CD8-positive, alpha-beta memory T cell (primary cell): ENCODE measurements around the gene TRIM15. TPM values are rescaled to one million over a fixed set of nuclear protein-coding genes. Genes with fewer than 3 reads are reported as not detected.
"Not testable (repeated sequence)": the region's sequence is repeated elsewhere in the genome, so short reads cannot be mapped to it uniquely, and the experiment has no call there.

Experiments
- CTCF ChIA-PET: fragments of 350-600 bp; sonication (Branson Sonifier 250); formaldehyde crosslinking; loops from one replicate; lab custom pipeline; 2021; ENCODE audit warnings: antibody characterized with exemption; lab: Charles Lee
- POLR2A ChIA-PET: fragments of 350-600 bp; sonication (Branson Sonifier 250); formaldehyde crosslinking; loops from one replicate; lab custom pipeline; 2021; ENCODE audit warnings: antibody characterized with exemption; lab: Charles Lee
- DNase-seq, 5 donors: peaks; one replicate each; pipeline versions ENCODE4 v3.0.0 to v3.0.0-alpha.2; 2020 to 2022; ENCODE audit warnings: mixed read lengths in 1 of 5
- H3K27ac ChIP-seq: one replicate; pipeline ENCODE4 v1.7.0; 2013; ENCODE audit warnings: low read depth, mild to moderate bottlenecking, low read length, moderate library complexity
- H3K27me3 ChIP-seq: 2 replicates; pipeline ENCODE4 v1.7.0; 2013; ENCODE audit warnings: low read length, mild to moderate bottlenecking; ENCODE audit not compliant: insufficient read depth, poor library complexity, severe bottlenecking
- H3K36me3 ChIP-seq: 2 replicates; pipeline ENCODE4 v1.7.0; 2013; ENCODE audit warnings: mild to moderate bottlenecking, low read length, moderate library complexity; ENCODE audit not compliant: insufficient read depth
- H3K4me1 ChIP-seq: 2 replicates; pipeline ENCODE4 v1.7.0; 2013; ENCODE audit warnings: mild to moderate bottlenecking, low read length, moderate library complexity; ENCODE audit not compliant: insufficient read depth
- H3K4me3 ChIP-seq: 2 replicates; pipeline ENCODE4 v1.7.0; 2013; ENCODE audit warnings: mild to moderate bottlenecking, low read length
- H3K9me3 ChIP-seq: 2 replicates; pipeline ENCODE4 v1.7.0; 2013; ENCODE audit warnings: mild to moderate bottlenecking, low read length
- H3K27ac Mint-ChIP-seq, 8 donors: one replicate each; pipeline ENCODE4 v1.8.0; 2020 to 2021; ENCODE audit warnings: mixed read lengths in 8 of 8, mild to moderate bottlenecking in 6 of 8, inconsistent platforms in 3 of 8, moderate library complexity in 3 of 8
- H3K27me3 Mint-ChIP-seq, 2 donors: one replicate each; pipeline ENCODE4 v1.8.0; 2020 to 2021; ENCODE audit warnings: mixed read lengths in 2 of 2, mild to moderate bottlenecking in 1 of 2, moderate library complexity in 1 of 2
- H3K36me3 Mint-ChIP-seq, 3 donors: one replicate each; pipeline ENCODE4 v1.8.0; 2020 to 2021; ENCODE audit warnings: mixed read lengths in 3 of 3, inconsistent platforms in 1 of 3, mild to moderate bottlenecking in 1 of 3
- H3K4me1 Mint-ChIP-seq, 3 donors: one replicate each; pipeline ENCODE4 v1.8.0; 2020 to 2021; ENCODE audit warnings: mixed read lengths in 3 of 3, inconsistent platforms in 1 of 3, mild to moderate bottlenecking in 1 of 3
- H3K4me3 Mint-ChIP-seq, 7 donors: one replicate each; pipeline ENCODE4 v1.8.0; 2020 to 2021; ENCODE audit warnings: mixed read lengths in 7 of 7, mild to moderate bottlenecking in 6 of 7, moderate library complexity in 4 of 7, inconsistent platforms in 2 of 7
- H3K9me3 Mint-ChIP-seq, 5 donors: one replicate each; pipeline ENCODE4 v1.8.0; 2020 to 2022; ENCODE audit warnings: mixed read lengths in 5 of 5, mild to moderate bottlenecking in 3 of 5, moderate library complexity in 2 of 5, inconsistent platforms in 1 of 5
- polyA plus RNA-seq: library from polyadenylated mRNA; unstranded; fragments of 300-500 nt; fragmentation: Illumina TruSeq; gene quantifications from one replicate; pipeline ENCODE4 v1.2.3, GENCODE V29; 2021
- total RNA-seq, 2 experiments: library from RNA; stranded (reverse); gene quantifications; one replicate each; pipeline ENCODE4 v1.2.3, GENCODE V29; 2021

The TRIM15 gene
- total and polyA plus RNA-seq, 3 experiments from 2014 or later, result not detected

DNA sequence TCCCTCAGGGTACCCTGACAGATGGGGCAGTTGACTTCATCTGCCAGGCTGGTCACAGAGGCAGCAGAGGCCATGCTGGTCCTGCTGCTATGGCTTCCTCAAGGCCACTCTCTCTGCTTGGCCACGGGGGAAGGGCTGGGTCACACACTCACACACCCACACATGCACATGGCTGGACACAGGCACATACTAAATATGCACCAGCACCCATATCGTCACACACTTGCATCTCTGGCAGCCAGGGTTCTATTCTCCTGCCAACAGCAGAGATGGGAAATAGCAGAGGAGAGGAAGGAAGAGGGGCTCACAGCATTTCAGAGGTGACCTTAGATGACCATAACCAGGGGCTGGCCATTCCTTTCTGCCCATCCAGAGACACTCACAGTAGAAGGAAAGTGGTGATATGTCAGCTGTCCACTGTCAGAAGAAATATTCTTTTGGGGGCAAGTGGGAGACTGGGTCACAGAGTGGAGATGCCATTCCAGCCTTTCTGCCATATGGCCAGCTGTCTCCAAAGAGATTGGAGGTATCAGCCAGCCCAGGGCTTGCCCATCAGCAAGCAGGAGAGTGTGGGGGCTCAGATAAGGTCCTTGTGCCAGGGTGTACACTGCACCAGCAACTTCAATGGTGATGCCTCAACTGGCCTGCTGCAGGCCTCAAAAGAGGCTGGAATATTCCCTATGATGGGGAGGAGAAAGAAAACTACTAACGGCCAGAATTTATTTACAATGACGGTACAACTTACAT is 2.4 kb upstream of the TRIM15 start, which contains the start of gene TRIM10:
TSS of gene TRIM10 (minus strand) at position 427 of the 747 bp plus-strand sequence. CDS start at position 74, 353 bp downstream.
- peaks cover 3 to 12% (median 11%) of the 10 kb centered on the region in 3 donors for H3K4me1 Mint-ChIP-seq
- H3K4me3 Mint-ChIP-seq, result peak within 1 kb of the TSS in 1 of 7 donors; percentile 4
- no peak within 1 kb of the TSS for H3K4me3 ChIP-seq
- H3K9me3 ChIP-seq, result no peaks in the 10 kb centered on the region
- H3K27ac Mint-ChIP-seq, result peak within 1 kb of the TSS in 1 of 8 donors; percentile 83
- peaks cover 3% of the 10 kb centered on the region for H3K27me3 ChIP-seq
- no peaks in the 10 kb centered on the region for H3K9me3 Mint-ChIP-seq
- H3K27ac ChIP-seq, result no peak within 1 kb of the TSS
- no peaks in the 10 kb centered on the region for H3K36me3 Mint-ChIP-seq
- H3K27me3 Mint-ChIP-seq, result peaks cover 15 to 70% of the 10 kb centered on the region in 2 donors
- POLR2A ChIA-PET, result no interaction called here
- peaks cover 4% of the 10 kb centered on the region for H3K4me1 ChIP-seq
- DNase-seq, result no peak
- no peaks in the 10 kb centered on the region for H3K36me3 ChIP-seq
- CTCF ChIA-PET, result no interaction called here

DNA sequence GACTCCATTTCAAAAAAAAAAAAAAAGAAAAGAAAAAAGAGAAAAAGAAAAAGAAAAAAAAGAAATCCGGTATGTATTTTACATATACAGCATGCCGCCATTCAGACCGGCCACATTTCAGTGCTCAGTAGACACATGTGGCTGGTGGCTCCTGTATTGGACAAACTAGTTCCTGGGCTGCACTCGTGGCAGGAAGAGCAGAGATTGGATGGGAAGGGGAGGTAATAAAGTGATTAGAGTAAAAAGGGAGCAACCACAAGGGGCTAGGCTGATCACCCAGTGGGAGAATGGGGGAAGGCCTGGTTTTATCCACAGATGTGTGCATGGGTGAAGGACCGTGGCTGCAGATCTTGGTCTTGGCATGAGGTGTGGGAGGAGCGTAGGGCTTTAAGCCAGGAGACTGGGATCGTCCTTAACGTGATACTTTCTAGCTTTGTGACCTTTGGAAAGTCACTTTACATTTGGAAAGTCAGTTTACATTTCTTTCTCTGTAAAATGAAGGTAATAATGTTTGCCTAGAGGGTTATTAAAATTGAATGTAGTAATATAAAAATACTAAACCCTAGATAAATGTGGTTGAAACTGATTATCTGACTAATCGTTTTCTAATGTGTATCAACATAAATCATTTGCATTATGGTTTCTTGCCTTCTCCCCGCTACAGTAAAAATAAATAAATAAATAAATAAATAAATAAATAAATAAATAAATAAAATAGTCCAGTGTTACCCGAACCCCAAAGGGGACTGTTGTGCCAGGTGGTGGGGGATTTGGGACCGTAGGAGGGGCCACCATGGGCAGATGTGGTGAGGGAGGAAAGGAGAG is 869 bp upstream of the TRIM15 start:
- H3K27me3 Mint-ChIP-seq, result peaks cover 8 to 64% of the 10 kb centered on the region in 2 donors
- Histone ChIP-seq H3K27ac (no peak overlapping the region), H3K4me3 (no peak overlapping the region), H3K9me3 (no peaks in the 10 kb centered on the region), H3K36me3 (no peaks in the 10 kb centered on the region), H3K27me3 (no peaks in the 10 kb centered on the region), H3K4me1 (peaks cover 4% of the 10 kb centered on the region)
- CTCF ChIA-PET, result no interaction called here
- POLR2A ChIA-PET, result no interaction called here
- no peak for DNase-seq
- no peaks in the 10 kb centered on the region for H3K9me3 Mint-ChIP-seq
- no peak overlapping the region for H3K27ac Mint-ChIP-seq
- H3K4me3 Mint-ChIP-seq, result peak overlapping the region in 1 of 7 donors; percentile 54
- peaks cover 3 to 18% (median 11%) of the 10 kb centered on the region in 3 donors for H3K4me1 Mint-ChIP-seq
- H3K36me3 Mint-ChIP-seq, result no peaks in the 10 kb centered on the region

DNA sequence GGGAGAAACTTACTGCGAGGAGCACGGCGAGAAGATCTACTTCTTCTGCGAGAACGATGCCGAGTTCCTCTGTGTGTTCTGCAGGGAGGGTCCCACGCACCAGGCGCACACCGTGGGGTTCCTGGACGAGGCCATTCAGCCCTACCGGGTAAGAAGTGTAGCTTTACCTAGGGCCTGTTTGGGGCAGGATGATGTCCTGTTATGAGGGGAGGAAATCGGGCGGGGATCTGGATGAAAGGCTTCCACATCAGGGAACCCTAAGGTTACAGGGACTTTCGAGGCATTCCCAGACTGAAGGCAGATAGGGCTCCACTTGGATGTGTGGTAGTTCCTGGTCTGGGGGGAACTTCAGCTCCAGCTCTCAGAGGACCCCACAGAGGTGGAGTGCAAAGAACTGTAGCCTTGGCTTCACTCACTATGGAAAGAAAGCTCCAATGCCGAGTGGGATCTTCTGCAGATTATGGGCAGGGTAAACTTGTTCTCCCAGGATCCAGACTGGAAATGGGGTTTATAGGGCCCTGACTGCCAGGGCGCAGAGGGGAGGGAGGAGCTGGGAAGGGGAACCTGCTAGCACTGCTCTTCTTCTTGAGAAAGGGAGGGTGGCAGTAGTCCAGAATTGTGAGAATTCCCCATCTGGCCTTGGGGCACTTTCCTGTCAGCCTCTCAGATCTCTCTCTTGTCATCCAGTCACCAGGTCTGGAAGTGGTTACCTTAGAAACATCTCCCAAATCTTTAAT is 740 bp downstream of the TRIM15 start:
- H3K4me1 Mint-ChIP-seq, result peaks cover 3 to 18% (median 11%) of the 10 kb centered on the region in 3 donors
- Histone ChIP-seq H3K9me3 (no peaks in the 10 kb centered on the region), H3K27me3 (no peaks in the 10 kb centered on the region), H3K4me1 (peaks cover 4% of the 10 kb centered on the region), H3K27ac (no peak overlapping the region), H3K4me3 (no peak overlapping the region), H3K36me3 (no peaks in the 10 kb centered on the region)
- ChIA-PET POLR2A (no interaction called here), CTCF (interaction anchor here (0.8 to 1.2 kb wide), 2 partner anchors 32 to 511 kb away, joined by 3 to 4 read pairs; no protein-coding TSS in a partner anchor)
- no peaks in the 10 kb centered on the region for H3K36me3 Mint-ChIP-seq
- H3K9me3 Mint-ChIP-seq, result no peaks in the 10 kb centered on the region
- no peak overlapping the region for H3K27ac Mint-ChIP-seq
- H3K27me3 Mint-ChIP-seq, result peaks cover 18 to 67% of the 10 kb centered on the region in 2 donors
- no peak overlapping the region for H3K4me3 Mint-ChIP-seq
- DNase-seq, result no peak

GRCh38 chr6:30164714-30165113 is 1.4 kb downstream of the TRIM15 start:
- ChIA-PET POLR2A (no interaction called here), CTCF (interaction anchor here (1.2 kb wide), 1 partner anchor 511 kb away, joined by 3 read pairs; no protein-coding TSS in a partner anchor)
- Histone ChIP-seq H3K36me3 (no peaks in the 10 kb centered on the region), H3K27me3 (no peaks in the 10 kb centered on the region), H3K4me1 (peaks cover 4% of the 10 kb centered on the region), H3K4me3 (no peak overlapping the region), H3K27ac (no peak overlapping the region), H3K9me3 (no peaks in the 10 kb centered on the region)
- no peaks in the 10 kb centered on the region for H3K9me3 Mint-ChIP-seq
- H3K27me3 Mint-ChIP-seq, result peaks cover 17 to 64% of the 10 kb centered on the region in 2 donors
- DNase-seq, result no peak
- H3K4me1 Mint-ChIP-seq, result peaks cover 3 to 18% (median 11%) of the 10 kb centered on the region in 3 donors
- no peaks in the 10 kb centered on the region for H3K36me3 Mint-ChIP-seq
- no peak overlapping the region for H3K27ac Mint-ChIP-seq
- H3K4me3 Mint-ChIP-seq, result no peak overlapping the region

- DNase-seq, H3K27ac Mint-ChIP-seq, POLR2A ChIA-PET, H3K4me3 ChIP-seq, H3K36me3 ChIP-seq, CTCF ChIA-PET, H3K9me3 ChIP-seq, H3K4me1 ChIP-seq, H3K36me3 Mint-ChIP-seq, H3K27ac ChIP-seq, H3K27me3 ChIP-seq, H3K9me3 Mint-ChIP-seq, H3K4me3 Mint-ChIP-seq: not testable (repeated sequence)
- peaks cover 17 to 63% of the 10 kb centered on the region in 2 donors for H3K27me3 Mint-ChIP-seq
- H3K4me1 Mint-ChIP-seq, result peaks cover 3 to 18% (median 11%) of the 10 kb centered on the region in 3 donors
These were observed 1.9 kb downstream of the TRIM15 start for GRCh38 chr6:30165238-30165637.

- peaks cover 22 to 67% of the 10 kb centered on the region in 2 donors for H3K27me3 Mint-ChIP-seq
- CTCF ChIA-PET, result interaction anchor here (1.4 kb wide), 1 partner anchor 36 kb away, joined by 5 read pairs; no protein-coding TSS in a partner anchor
- Histone ChIP-seq H3K4me1 (peaks cover 4% of the 10 kb centered on the region), H3K4me3 (no peak overlapping the region), H3K27me3 (peaks cover 16% of the 10 kb centered on the region), H3K9me3 (no peaks in the 10 kb centered on the region), H3K27ac (no peak overlapping the region), H3K36me3 (no peaks in the 10 kb centered on the region)
- peaks cover 5 to 17% (median 15%) of the 10 kb centered on the region in 3 donors for H3K4me1 Mint-ChIP-seq
- no peaks in the 10 kb centered on the region for H3K9me3 Mint-ChIP-seq
- H3K4me3 Mint-ChIP-seq, result no peak overlapping the region
- H3K36me3 Mint-ChIP-seq, result no peaks in the 10 kb centered on the region
- no peak overlapping the region for H3K27ac Mint-ChIP-seq
- DNase-seq, result peak in 1 of 5 donors; percentile 9
- POLR2A ChIA-PET, result no interaction called here
These were observed 3.8 kb downstream of the TRIM15 start for GRCh38 chr6:30167101-30167500.

DNA sequence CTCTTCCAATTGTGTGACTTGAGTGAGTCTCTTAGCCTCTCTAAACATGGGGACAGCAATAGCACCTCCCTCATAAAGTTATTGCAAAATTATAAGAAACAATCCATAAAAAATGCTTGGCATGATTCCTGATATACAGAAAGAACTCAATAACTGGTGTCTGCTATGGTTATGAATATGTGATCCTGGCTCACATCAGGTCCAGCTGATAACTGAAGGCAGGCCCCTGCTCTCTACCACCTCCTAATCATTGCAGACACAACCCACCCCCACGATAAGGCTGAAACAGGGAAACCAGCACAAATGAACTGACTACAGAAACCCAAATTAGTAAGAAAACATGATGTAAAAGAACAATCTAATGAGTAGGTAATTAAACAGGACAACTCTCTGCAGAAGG is 5.4 kb downstream of the TRIM15 start:
- Mint-ChIP-seq H3K4me3 (no peak overlapping the region), H3K27me3 (peaks cover 32 to 70% of the 10 kb centered on the region in 2 donors), H3K27ac (peak overlapping the region in 1 of 8 donors; percentile 7), H3K4me1 (peaks cover 2 to 8% (median 5%) of the 10 kb centered on the region in 3 donors), H3K9me3 (no peaks in the 10 kb centered on the region), H3K36me3 (no peaks in the 10 kb centered on the region)
- no peaks in the 10 kb centered on the region for H3K9me3 ChIP-seq
- ChIA-PET CTCF (interaction anchor here (1.0 to 1.4 kb wide), 2 partner anchors 18 to 37 kb away, joined by 3 to 5 read pairs; no protein-coding TSS in a partner anchor), POLR2A (no interaction called here)
- DNase-seq, result no peak
- H3K4me1 ChIP-seq, result no peaks in the 10 kb centered on the region
- H3K27me3 ChIP-seq, result peaks cover 25% of the 10 kb centered on the region
- H3K36me3 ChIP-seq, result no peaks in the 10 kb centered on the region
- H3K4me3 ChIP-seq, result no peak overlapping the region
- no peak overlapping the region for H3K27ac ChIP-seq
